ENCODE results near the gene NUDC. TPM values are rescaled to one million over a fixed set of nuclear protein-coding genes. Genes with fewer than 3 reads are reported as not detected.

NUDC gene
- total and polyA plus RNA-seq, 9 of the 15 experiments (the other 6 are each of a cell fraction or from before 2014, with no cell fraction given): 9.8 to 234 (median 149) TPM

DNA sequence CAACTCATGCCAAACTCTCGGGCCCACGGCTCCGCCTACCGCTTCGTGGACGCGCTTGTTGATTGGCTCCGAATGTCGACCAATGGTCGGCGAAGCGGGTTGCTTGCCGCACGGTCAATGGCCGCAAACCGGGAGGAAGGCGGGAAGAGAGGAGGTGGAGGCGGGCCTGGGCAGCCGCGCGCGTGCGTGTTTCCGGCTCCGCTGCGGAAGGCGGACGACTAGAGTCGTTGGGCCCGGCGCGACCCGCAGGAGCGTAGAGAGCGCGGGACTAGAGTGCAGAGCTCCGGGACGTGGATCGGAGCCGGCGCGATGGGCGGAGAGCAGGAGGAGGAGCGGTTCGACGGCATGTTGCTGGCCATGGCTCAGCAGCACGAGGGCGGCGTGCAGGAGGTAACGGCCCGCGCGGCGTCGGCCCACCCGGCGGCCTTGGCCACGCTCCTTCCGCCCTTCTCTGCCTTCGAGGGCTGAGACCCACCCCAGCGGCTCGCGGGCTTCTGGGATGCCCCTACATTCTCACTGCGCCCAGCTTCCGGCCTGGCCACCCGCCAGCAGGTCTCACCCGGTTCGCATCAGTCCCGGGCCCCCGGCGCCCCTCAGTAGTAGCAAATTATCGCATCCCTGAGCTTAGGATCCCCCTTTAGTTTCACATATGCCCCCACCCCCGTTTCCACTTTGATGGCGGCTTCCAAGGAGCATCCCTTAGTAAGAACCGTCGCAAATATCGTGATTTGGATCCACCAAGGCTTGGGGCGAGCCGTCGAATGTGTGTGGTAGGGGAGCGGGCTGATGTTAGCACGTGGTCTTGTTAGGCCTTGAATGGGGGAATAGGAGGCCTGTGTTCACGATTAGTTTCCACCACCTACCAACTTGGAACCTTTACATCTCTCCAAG is at the start of gene NUDC (continued):
- TF ChIP-seq MCM5 (IDR thresholded peaks at IDR 0.05; ENCODE audit: low read depth) (no peak), STAG1 (CRISPR knock-in tag; IDR thresholded peaks at IDR 0.05; ENCODE audit: borderline replicate concordance) (peak; percentile 45; the same call in 1 of the 2 replicates), RCOR1 (IDR thresholded peaks at IDR 0.05; ENCODE audit: borderline replicate concordance in 1 of 2, low read depth in 2 of 2, low read length in 2 of 2) (no peak), CCAR2 (IDR thresholded peaks at IDR 0.05; ENCODE audit: low read depth, low read length) (no peak), FOXJ2 (tag; IDR thresholded peaks at IDR 0.05) (peak; percentile 49; the same call in 1 of the 2 replicates), ZBTB17 (CRISPR knock-in tag; IDR thresholded peaks at IDR 0.05) (peak; percentile 79), ZNF830 (CRISPR knock-in tag; IDR thresholded peaks at IDR 0.05) (no peak), NCOR1 (IDR thresholded peaks at IDR 0.05) (no peak), NBN (IDR thresholded peaks at IDR 0.05; ENCODE audit: low read depth) (0 out of 2 replicates have a peak, but pooled peaks have one; percentile 4), ZNF3 (CRISPR knock-in tag; IDR thresholded peaks at IDR 0.05) (no peak), ZFP1 (CRISPR knock-in tag; IDR thresholded peaks at IDR 0.05) (no peak), ZKSCAN3 (CRISPR knock-in tag; IDR thresholded peaks at IDR 0.05) (no peak), ESRRA (IDR thresholded peaks at IDR 0.05; ENCODE audit: borderline replicate concordance, low read depth) (0 out of 2 replicates have a peak, but pooled peaks have one; percentile 67)
- TF ChIP-seq, protein P1, sequence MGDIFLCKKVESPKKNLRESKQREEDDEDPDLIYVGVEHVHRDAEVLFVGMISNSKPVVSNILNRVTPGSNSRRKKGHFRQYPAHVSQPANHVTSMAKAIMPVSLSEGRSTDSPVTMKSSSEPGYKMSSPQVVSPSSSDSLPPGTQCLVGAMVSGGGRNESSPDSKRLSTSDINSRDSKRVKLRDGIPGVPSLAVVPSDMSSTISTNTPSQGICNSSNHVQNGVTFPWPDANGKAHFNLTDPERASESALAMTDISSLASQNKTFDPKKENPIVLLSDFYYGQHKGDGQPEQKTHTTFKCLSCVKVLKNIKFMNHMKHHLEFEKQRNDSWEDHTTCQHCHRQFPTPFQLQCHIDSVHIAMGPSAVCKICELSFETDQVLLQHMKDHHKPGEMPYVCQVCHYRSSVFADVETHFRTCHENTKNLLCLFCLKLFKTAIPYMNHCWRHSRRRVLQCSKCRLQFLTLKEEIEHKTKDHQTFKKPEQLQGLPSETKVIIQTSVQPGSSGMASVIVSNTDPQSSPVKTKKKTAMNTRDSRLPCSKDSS (IDR thresholded peaks at IDR 0.05; ENCODE audit: low read depth, partially characterized antibody): no peak
- TF ChIP-seq, protein P2, sequence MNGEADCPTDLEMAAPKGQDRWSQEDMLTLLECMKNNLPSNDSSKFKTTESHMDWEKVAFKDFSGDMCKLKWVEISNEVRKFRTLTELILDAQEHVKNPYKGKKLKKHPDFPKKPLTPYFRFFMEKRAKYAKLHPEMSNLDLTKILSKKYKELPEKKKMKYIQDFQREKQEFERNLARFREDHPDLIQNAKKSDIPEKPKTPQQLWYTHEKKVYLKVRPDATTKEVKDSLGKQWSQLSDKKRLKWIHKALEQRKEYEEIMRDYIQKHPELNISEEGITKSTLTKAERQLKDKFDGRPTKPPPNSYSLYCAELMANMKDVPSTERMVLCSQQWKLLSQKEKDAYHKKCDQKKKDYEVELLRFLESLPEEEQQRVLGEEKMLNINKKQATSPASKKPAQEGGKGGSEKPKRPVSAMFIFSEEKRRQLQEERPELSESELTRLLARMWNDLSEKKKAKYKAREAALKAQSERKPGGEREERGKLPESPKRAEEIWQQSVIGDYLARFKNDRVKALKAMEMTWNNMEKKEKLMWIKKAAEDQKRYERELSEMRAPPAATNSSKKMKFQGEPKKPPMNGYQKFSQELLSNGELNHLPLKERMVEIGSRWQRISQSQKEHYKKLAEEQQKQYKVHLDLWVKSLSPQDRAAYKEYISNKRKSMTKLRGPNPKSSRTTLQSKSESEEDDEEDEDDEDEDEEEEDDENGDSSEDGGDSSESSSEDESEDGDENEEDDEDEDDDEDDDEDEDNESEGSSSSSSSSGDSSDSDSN (IDR thresholded peaks at IDR 0.05; ENCODE audit: borderline replicate concordance in 1 of 2, low read depth in 2 of 2, low read length in 2 of 2): no peak
- TF ChIP-seq, protein P3, sequence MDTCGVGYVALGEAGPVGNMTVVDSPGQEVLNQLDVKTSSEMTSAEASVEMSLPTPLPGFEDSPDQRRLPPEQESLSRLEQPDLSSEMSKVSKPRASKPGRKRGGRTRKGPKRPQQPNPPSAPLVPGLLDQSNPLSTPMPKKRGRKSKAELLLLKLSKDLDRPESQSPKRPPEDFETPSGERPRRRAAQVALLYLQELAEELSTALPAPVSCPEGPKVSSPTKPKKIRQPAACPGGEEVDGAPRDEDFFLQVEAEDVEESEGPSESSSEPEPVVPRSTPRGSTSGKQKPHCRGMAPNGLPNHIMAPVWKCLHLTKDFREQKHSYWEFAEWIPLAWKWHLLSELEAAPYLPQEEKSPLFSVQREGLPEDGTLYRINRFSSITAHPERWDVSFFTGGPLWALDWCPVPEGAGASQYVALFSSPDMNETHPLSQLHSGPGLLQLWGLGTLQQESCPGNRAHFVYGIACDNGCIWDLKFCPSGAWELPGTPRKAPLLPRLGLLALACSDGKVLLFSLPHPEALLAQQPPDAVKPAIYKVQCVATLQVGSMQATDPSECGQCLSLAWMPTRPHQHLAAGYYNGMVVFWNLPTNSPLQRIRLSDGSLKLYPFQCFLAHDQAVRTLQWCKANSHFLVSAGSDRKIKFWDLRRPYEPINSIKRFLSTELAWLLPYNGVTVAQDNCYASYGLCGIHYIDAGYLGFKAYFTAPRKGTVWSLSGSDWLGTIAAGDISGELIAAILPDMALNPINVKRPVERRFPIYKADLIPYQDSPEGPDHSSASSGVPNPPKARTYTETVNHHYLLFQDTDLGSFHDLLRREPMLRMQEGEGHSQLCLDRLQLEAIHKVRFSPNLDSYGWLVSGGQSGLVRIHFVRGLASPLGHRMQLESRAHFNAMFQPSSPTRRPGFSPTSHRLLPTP (IDR thresholded peaks at IDR 0.05; ENCODE audit: borderline replicate concordance, extremely low read depth, insufficient read length): no peak
- TF ChIP-seq, protein P4, sequence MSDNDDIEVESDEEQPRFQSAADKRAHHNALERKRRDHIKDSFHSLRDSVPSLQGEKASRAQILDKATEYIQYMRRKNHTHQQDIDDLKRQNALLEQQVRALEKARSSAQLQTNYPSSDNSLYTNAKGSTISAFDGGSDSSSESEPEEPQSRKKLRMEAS (CRISPR knock-in tag; IDR thresholded peaks at IDR 0.05): peak; percentile 96
- TF ChIP-seq, protein P5, sequence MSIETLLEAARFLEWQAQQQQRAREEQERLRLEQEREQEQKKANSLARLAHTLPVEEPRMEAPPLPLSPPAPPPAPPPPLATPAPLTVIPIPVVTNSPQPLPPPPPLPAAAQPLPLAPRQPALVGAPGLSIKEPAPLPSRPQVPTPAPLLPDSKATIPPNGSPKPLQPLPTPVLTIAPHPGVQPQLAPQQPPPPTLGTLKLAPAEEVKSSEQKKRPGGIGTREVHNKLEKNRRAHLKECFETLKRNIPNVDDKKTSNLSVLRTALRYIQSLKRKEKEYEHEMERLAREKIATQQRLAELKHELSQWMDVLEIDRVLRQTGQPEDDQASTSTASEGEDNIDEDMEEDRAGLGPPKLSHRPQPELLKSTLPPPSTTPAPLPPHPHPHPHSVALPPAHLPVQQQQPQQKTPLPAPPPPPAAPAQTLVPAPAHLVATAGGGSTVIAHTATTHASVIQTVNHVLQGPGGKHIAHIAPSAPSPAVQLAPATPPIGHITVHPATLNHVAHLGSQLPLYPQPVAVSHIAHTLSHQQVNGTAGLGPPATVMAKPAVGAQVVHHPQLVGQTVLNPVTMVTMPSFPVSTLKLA (conservative IDR thresholded peaks at IDR 0.05): peak; percentile 80 to 92
